H9 (cell line): ENCODE measurements around the gene ATP5MC2. TPM values are rescaled to one million over a fixed set of nuclear protein-coding genes. Genes with fewer than 3 reads are reported as not detected.

Experiments
- DNase-seq: peaks from one replicate; pipeline ENCODE4 v3.0.0-alpha.2; 2017
- H2AFZ ChIP-seq: one replicate; pipeline ENCODE4 v1.6.1; 2013; ENCODE audit warnings: mild to moderate bottlenecking, low read length, control low read depth, moderate library complexity
- H2AK5ac ChIP-seq: 2 replicates; pipeline ENCODE4 v1.6.1; 2013; ENCODE audit warnings: low read length, control low read depth, mixed read lengths; ENCODE audit not compliant: insufficient read length
- H2BK120ac ChIP-seq: one replicate; pipeline ENCODE4 v1.6.1; 2013; ENCODE audit warnings: low read depth, mild to moderate bottlenecking, low read length, control low read depth, inconsistent platforms; ENCODE audit not compliant: poor library complexity, severe bottlenecking
- H2BK12ac ChIP-seq: 2 replicates; pipeline ENCODE4 v1.6.1; 2013; ENCODE audit warnings: low read length, control low read depth, mixed read lengths, low read depth; ENCODE audit not compliant: insufficient read length
- H2BK15ac ChIP-seq: 2 replicates; pipeline ENCODE4 v1.6.1; 2013; ENCODE audit warnings: low read depth, low read length, control low read depth
- H2BK20ac ChIP-seq: one replicate; pipeline ENCODE4 v1.6.1; 2013; ENCODE audit warnings: low read depth, mild to moderate bottlenecking, low read length, control low read depth, inconsistent platforms; ENCODE audit not compliant: poor library complexity, severe bottlenecking
- H2BK5ac ChIP-seq: 2 replicates; pipeline ENCODE4 v1.6.1; 2013; ENCODE audit warnings: low read length, control low read depth, mixed read lengths; ENCODE audit not compliant: insufficient read length
- H3K14ac ChIP-seq: 2 replicates; pipeline ENCODE4 v1.6.1; 2013; ENCODE audit warnings: low read length, control low read depth; ENCODE audit not compliant: insufficient read depth
- H3K18ac ChIP-seq: 2 replicates; pipeline ENCODE4 v1.6.1; 2013; ENCODE audit warnings: low read depth, mild to moderate bottlenecking, mixed read lengths, low read length, control low read depth; ENCODE audit not compliant: insufficient read length
- H3K23ac ChIP-seq: 2 replicates; pipeline ENCODE4 v1.6.1; 2013; ENCODE audit warnings: low read length, control low read depth, mixed read lengths, low read depth; ENCODE audit not compliant: insufficient read length
- H3K23me2 ChIP-seq: 2 replicates; pipeline ENCODE4 v1.6.1; 2013; ENCODE audit warnings: low read depth, mild to moderate bottlenecking, mixed read lengths, low read length, control low read depth; ENCODE audit not compliant: insufficient read length, poor library complexity, severe bottlenecking
- H3K27ac ChIP-seq: 2 replicates; pipeline ENCODE4 v1.5.1; 2013; ENCODE audit warnings: low read length, control low read depth, mixed read lengths, low read depth; ENCODE audit not compliant: insufficient read length
- H3K27me3 ChIP-seq: 2 replicates; pipeline ENCODE4 v1.6.1; 2013; ENCODE audit warnings: low read length, control low read depth, inconsistent platforms; ENCODE audit not compliant: insufficient read depth
- H3K4ac ChIP-seq: 2 replicates; pipeline ENCODE4 v1.6.1; 2013; ENCODE audit warnings: low read depth, mild to moderate bottlenecking, control low read depth, inconsistent platforms, low read length, moderate library complexity
- H3K4me1 ChIP-seq: 2 replicates; pipeline ENCODE4 v1.6.1; 2013; ENCODE audit warnings: low read length, control low read depth, inconsistent platforms; ENCODE audit not compliant: insufficient read depth
- H3K4me2 ChIP-seq: 2 replicates; pipeline ENCODE4 v1.6.1; 2013; ENCODE audit warnings: low read length, control low read depth, mixed read lengths; ENCODE audit not compliant: insufficient read length, insufficient read depth
- H3K56ac ChIP-seq: 2 replicates; pipeline ENCODE4 v1.6.1; 2013; ENCODE audit warnings: low read depth, mild to moderate bottlenecking, mixed read lengths, low read length, control low read depth; ENCODE audit not compliant: insufficient read length
- H3K79me1 ChIP-seq: 2 replicates; pipeline ENCODE4 v1.6.1; 2013; ENCODE audit warnings: low read depth, mild to moderate bottlenecking, moderate library complexity, low read length, control low read depth, inconsistent platforms; ENCODE audit not compliant: insufficient read depth, poor library complexity, severe bottlenecking
- H3K79me2 ChIP-seq: 2 replicates; pipeline ENCODE4 v1.6.1; 2013; ENCODE audit warnings: low read length, control low read depth, inconsistent platforms; ENCODE audit not compliant: insufficient read depth
- H3K9ac ChIP-seq: 2 replicates; pipeline ENCODE4 v1.6.1; 2013; ENCODE audit warnings: low read length, control low read depth, mixed read lengths; ENCODE audit not compliant: insufficient read length; ENCODE audit errors: extremely low read depth
- H3K9me3 ChIP-seq: one replicate; pipeline ENCODE4 v1.6.1; 2013; ENCODE audit warnings: low read depth, low read length, inconsistent platforms; ENCODE audit not compliant: control insufficient read depth
- H3T11ph ChIP-seq: one replicate; pipeline ENCODE4 v1.6.1; 2013; ENCODE audit warnings: mild to moderate bottlenecking, low read length, control low read depth, inconsistent platforms
- H4K20me1 ChIP-seq: one replicate; pipeline ENCODE4 v1.6.1; 2013; ENCODE audit not compliant: control insufficient read depth, insufficient read length, insufficient read depth
- H4K5ac ChIP-seq: 2 replicates; pipeline ENCODE4 v1.6.1; 2013; ENCODE audit warnings: low read depth, mild to moderate bottlenecking, mixed read lengths, low read length, control low read depth; ENCODE audit not compliant: insufficient read length
- H4K8ac ChIP-seq: replicated peaks from 2 replicates; pipeline ENCODE4 v1.6.1; 2013; ENCODE audit warnings: low read length, control low read depth, mixed read lengths, low read depth; ENCODE audit not compliant: insufficient read length
- H4K91ac ChIP-seq: 2 replicates; pipeline ENCODE4 v1.6.1; 2013; ENCODE audit warnings: low read depth, mild to moderate bottlenecking, moderate library complexity, mixed read lengths, low read length, control low read depth; ENCODE audit not compliant: insufficient read length
- H3K27ac Mint-ChIP-seq, 3 experiments: 2 replicates in 2 of 3; 3 replicates in 1 of 3; pipeline ENCODE4 v1.8.0; 2020 to 2021; ENCODE audit warnings: mixed read lengths in 3 of 3, mild to moderate bottlenecking in 1 of 3, moderate library complexity in 1 of 3
- H3K27me3 Mint-ChIP-seq: 2 replicates; pipeline ENCODE4 v1.8.0; 2021; ENCODE audit warnings: low read depth, mild to moderate bottlenecking, moderate library complexity, mixed read lengths
- H3K36me3 Mint-ChIP-seq, 3 experiments: 2 replicates in 2 of 3; 3 replicates in 1 of 3; pipeline ENCODE4 v1.8.0; 2020 to 2021; ENCODE audit warnings: low read depth in 3 of 3, mixed read lengths in 3 of 3; ENCODE audit not compliant: insufficient read depth in 1 of 3
- H3K4me1 Mint-ChIP-seq, 2 experiments: 2 replicates each; pipeline ENCODE4 v1.8.0; 2020; ENCODE audit warnings: mixed read lengths in 2 of 2
- H3K4me3 Mint-ChIP-seq, 2 experiments: 2 replicates in 1 of 2; 3 replicates in 1 of 2; pipeline ENCODE4 v1.8.0; 2020 to 2021; ENCODE audit warnings: mild to moderate bottlenecking in 2 of 2, mixed read lengths in 2 of 2, moderate library complexity in 1 of 2
- H3K9me3 Mint-ChIP-seq, 2 experiments: 2 replicates in 1 of 2; 3 replicates in 1 of 2; pipeline ENCODE4 v1.8.0; 2020; ENCODE audit warnings: mild to moderate bottlenecking in 2 of 2, mixed read lengths in 2 of 2, moderate library complexity in 1 of 2
- WGBS: extraction: QIAGEN DNeasy Blood & Tissue Kit; methylation state at CpG from one replicate; pipeline ENCODE4 v1.1.7; 2013; ENCODE audit warnings: missing lambda C conversion rate, low lambda C conversion rate, mixed read lengths; ENCODE audit not compliant: insufficient read length; ENCODE audit errors: extremely low coverage; 5-methylcytosine and 5-hydroxymethylcytosine counted together
- total RNA-seq: library from RNA; stranded (reverse); gene quantifications from 2 replicates; pipeline ENCODE4 v1.2.1, GENCODE V29; 2021
- TF ChIP-seq, protein P1 (sequence below): fragments of 200-600 bp; sonication (generic); conservative IDR thresholded peaks from 3 replicates; pipeline ENCODE4 v1.8.0; 2021; ENCODE audit warnings: antibody characterized with exemption, mild to moderate bottlenecking

The ATP5MC2 gene
- total RNA-seq, 1 experiment from 2014 or later = 379 TPM

DNA sequence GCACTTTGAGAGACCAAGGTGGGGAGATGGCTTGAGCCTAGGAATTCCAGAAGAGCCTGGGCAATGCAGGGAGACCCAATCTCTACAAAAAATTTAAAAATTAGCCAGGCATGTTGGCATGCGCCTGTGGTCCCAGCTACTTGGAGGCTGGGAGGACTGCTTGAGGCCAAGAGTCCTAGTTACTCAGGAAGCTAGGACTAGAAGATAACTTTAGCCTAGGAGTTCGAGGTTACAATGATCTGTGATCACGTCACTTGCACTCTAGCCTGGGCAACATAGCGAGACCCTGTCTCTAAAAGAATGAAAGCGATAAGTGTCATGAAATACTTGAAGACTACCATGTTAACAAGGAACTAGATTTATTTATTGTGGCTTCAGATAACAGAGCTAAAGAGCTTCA lies 53.2 kb downstream of the ATP5MC2 start:
- no peak overlapping the region for H4K91ac ChIP-seq
- H3T11ph ChIP-seq = no peak overlapping the region
- no peak overlapping the region; a peak in 1 of 7 replicates for H3K27ac Mint-ChIP-seq
- no peak overlapping the region for H2BK120ac ChIP-seq
- H2BK15ac ChIP-seq = no peak overlapping the region
- H3K27ac ChIP-seq = no peak overlapping the region
- no peak overlapping the region for H3K56ac ChIP-seq
- no peaks in the 10 kb centered on the region for H3K27me3 Mint-ChIP-seq
- H2AK5ac ChIP-seq = no peak overlapping the region
- H3K36me3 Mint-ChIP-seq = no peaks in the 10 kb centered on the region; a peak in 1 of 7 replicates
- WGBS = no CpG with 5 or more reads among the region's 5 CpGs
- no peaks in the 10 kb centered on the region for H3K9me3 ChIP-seq
- H3K4me2 ChIP-seq = no peak overlapping the region
- no peak overlapping the region for H4K5ac ChIP-seq
- H2BK5ac ChIP-seq = no peak overlapping the region
- H3K23ac ChIP-seq = no peak overlapping the region
- peaks cover 3% of the 10 kb centered on the region; the same call in 1 of the 2 replicates for H3K79me2 ChIP-seq
- H3K14ac ChIP-seq = no peak overlapping the region
- peaks cover 33% of the 10 kb centered on the region in 2 experiments for H3K4me1 Mint-ChIP-seq
- H3K4ac ChIP-seq = no peak overlapping the region
- no peak overlapping the region for H3K9ac ChIP-seq
- TF ChIP-seq, protein P1, sequence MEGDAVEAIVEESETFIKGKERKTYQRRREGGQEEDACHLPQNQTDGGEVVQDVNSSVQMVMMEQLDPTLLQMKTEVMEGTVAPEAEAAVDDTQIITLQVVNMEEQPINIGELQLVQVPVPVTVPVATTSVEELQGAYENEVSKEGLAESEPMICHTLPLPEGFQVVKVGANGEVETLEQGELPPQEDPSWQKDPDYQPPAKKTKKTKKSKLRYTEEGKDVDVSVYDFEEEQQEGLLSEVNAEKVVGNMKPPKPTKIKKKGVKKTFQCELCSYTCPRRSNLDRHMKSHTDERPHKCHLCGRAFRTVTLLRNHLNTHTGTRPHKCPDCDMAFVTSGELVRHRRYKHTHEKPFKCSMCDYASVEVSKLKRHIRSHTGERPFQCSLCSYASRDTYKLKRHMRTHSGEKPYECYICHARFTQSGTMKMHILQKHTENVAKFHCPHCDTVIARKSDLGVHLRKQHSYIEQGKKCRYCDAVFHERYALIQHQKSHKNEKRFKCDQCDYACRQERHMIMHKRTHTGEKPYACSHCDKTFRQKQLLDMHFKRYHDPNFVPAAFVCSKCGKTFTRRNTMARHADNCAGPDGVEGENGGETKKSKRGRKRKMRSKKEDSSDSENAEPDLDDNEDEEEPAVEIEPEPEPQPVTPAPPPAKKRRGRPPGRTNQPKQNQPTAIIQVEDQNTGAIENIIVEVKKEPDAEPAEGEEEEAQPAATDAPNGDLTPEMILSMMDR = no peak
- no peaks in the 10 kb centered on the region; a peak in 1 of 5 replicates for H3K9me3 Mint-ChIP-seq
- no peaks in the 10 kb centered on the region for H3K27me3 ChIP-seq
- H3K18ac ChIP-seq = no peak overlapping the region
- no peak overlapping the region for H3K4me3 Mint-ChIP-seq
- no peak overlapping the region for H2AFZ ChIP-seq
- peaks cover 8% of the 10 kb centered on the region for H3K4me1 ChIP-seq
- no peak overlapping the region for H2BK20ac ChIP-seq
- H4K20me1 ChIP-seq = no peaks in the 10 kb centered on the region
- H3K23me2 ChIP-seq = peaks cover 10% of the 10 kb centered on the region
- no peak overlapping the region for H2BK12ac ChIP-seq
- no peaks in the 10 kb centered on the region for H3K79me1 ChIP-seq
- no peak overlapping the region for H4K8ac ChIP-seq
- DNase-seq = no peak
